ENCODE measurements around the gene HBE1.

HBE1 gene

GRCh38 chr11:5232176-5232575 is 37.6 kb downstream of the HBE1 start:
- DNase-seq = no peak

- no peak for DNase-seq
Measured at GRCh38 chr11:5231111-5231510, 38.6 kb downstream of the HBE1 start.

GRCh38 chr11:5230266-5230665 is 39.5 kb downstream of the HBE1 start:
- DNase-seq = no peak

- no peak for DNase-seq
Measured at GRCh38 chr11:5229796-5230195, 39.9 kb downstream of the HBE1 start.

GRCh38 chr11:5229356-5229755 is 40.4 kb downstream of the HBE1 start:
- DNase-seq = no peak

- DNase-seq = no peak
Measured at GRCh38 chr11:5228124-5228523, 41.6 kb downstream of the HBE1 start.

GRCh38 chr11:5227681-5228080 is 42.1 kb downstream of the HBE1 start:
- DNase-seq = no peak

- DNase-seq = no peak
Measured at GRCh38 chr11:5226732-5227310, 42.9 kb downstream of the HBE1 start, which contains the start of gene HBB. Gene HBB (minus strand): TSS chr11:5227071. CDS start chr11:5227021, 50 bp downstream.

- DNase-seq = no peak
Measured at GRCh38 chr11:5225480-5225871, 44.3 kb downstream of the HBE1 start.

- DNase-seq = no peak
Measured at GRCh38 chr11:5224538-5225479, 44.9 kb downstream of the HBE1 start.

- no peak for DNase-seq
Measured at GRCh38 chr11:5223686-5224085, 46.1 kb downstream of the HBE1 start.

- DNase-seq = no peak
Measured at GRCh38 chr11:5223146-5223545, 46.6 kb downstream of the HBE1 start.

All from activated CD4-positive, alpha-beta T cell treated with anti-CD3 and anti-CD28 coated beads for 1 hour (primary cell).